Tibial nerve (tissue), 4 donors: Measurements from ENCODE around the gene PRELID2.
"Not testable (repeated sequence)": the region's sequence is repeated elsewhere in the genome, so short reads cannot be mapped to it uniquely, and the experiment has no call there.

ENCODE experiments used
- CTCF ChIP-seq, 5 experiments: fragments of 200-600 bp in 3 of 5; fragments of 450-650 bp in 2 of 5; sonication (generic) in 3 of 5; IDR thresholded peaks; one replicate each; pipeline ENCODE4 v1.5.1; 2016 to 2019; ENCODE audit warnings: antibody characterized with exemption in 5 of 5, mild to moderate bottlenecking in 3 of 5, moderate library complexity in 2 of 5
- EP300 ChIP-seq, 2 donors: sonication (generic); formaldehyde crosslinking; IDR thresholded peaks; one replicate each; pipeline ENCODE4 v1.6.1; 2017; ENCODE audit warnings: antibody characterized with exemption in 2 of 2, mild to moderate bottlenecking in 1 of 2
- POLR2A ChIP-seq, 2 donors: fragments of 450-650 bp; IDR thresholded peaks; one replicate each; pipeline ENCODE4 v1.6.1; 2017; ENCODE audit warnings: antibody characterized with exemption in 2 of 2, mild to moderate bottlenecking in 2 of 2, moderate library complexity in 2 of 2

GRCh38 chr5:145836241-145836640, 1.1 kb upstream of the PRELID2 start:
- TF ChIP-seq CTCF, POLR2A, EP300 (IDR thresholded peaks at IDR 0.05): not testable (repeated sequence)
